Stimulated activated effector memory CD8-positive, alpha-beta T cell treated with anti-CD3 and anti-CD28 coated beads, Interleukin-12 subunit alpha, Interleukin-12 subunit beta, amount 100 ng/mL, for 72 hours (primary cell): ENCODE results near the gene SLC66A2.
A peak's percentile ranks its signal among the peaks of the same experiment; 100 is the strongest.
"Not testable (repeated sequence)": the region's sequence is repeated elsewhere in the genome, so short reads cannot be mapped to it uniquely, and the experiment has no call there.

Experiments
- ATAC-seq: fragments of 150-1000 bp; cut with Tn5 transposase; 2 replicates; pipeline ENCODE4 v1.10.0; 2021
- DNase-seq, 2 donors: peaks; one replicate each; pipeline ENCODE4 v3.0.0; 2021 to 2022; ENCODE audit warnings: low spot score in 2 of 2
- H3K27ac Mint-ChIP-seq: one replicate; pipeline ENCODE4 v1.8.0; 2022; ENCODE audit warnings: mild to moderate bottlenecking, mixed read lengths
- H3K36me3 Mint-ChIP-seq: one replicate; pipeline ENCODE4 v1.8.0; 2022; ENCODE audit warnings: mild to moderate bottlenecking, mixed read lengths
- H3K4me1 Mint-ChIP-seq: one replicate; pipeline ENCODE4 v1.8.0; 2022; ENCODE audit warnings: mixed read lengths
- H3K4me3 Mint-ChIP-seq: one replicate; pipeline ENCODE4 v1.8.0; 2022; ENCODE audit warnings: mild to moderate bottlenecking, mixed read lengths
- H3K9me3 Mint-ChIP-seq: one replicate; pipeline ENCODE4 v1.8.0; 2022; ENCODE audit warnings: mixed read lengths

SLC66A2 gene

DNA sequence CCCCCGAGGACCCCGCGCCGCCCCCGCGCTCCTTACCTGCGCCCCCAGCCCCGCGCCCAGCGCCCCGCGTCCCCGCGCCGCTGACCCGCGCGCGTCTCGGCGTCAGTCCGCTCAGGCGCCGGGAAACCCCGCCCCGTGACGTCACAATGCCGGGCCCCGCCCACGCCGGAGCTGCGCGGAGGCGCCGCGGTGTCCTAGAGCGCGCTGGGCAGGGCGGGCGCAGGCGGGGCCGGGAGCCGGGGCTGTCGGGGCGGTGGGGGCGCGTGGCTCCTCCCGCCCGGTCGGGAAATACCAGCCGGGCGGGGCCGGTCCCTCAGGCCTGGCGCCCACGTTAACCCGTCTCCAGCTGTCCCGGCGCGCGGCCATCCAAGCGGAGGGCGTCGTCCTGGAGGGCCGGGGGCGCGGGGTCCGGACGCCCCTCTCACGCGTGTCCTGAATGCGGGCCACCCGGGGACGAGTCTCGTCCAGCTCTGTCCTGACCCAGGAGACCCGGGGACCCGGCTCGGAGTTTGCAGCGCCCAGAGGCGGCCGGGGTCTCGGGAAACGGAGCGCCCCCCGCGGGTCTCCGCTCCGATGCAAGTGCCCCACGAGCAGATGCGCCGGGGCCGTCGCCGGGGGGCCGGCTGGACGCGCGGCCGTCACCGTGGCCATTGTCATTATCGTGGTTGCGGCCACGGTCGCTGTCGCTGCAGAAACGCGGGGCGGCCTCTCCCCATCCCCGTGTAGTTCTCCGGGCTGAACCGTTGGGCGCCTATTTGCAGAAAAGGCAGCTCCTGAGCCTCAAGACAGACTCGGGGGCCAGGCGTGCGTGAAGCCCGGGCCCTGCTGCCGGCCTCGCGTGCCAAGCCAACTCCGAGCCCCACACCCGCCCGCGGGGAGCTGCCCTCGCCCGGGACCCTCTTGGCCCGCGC is at the start of gene SLC66A2:
TSS of gene SLC66A2 (minus strand) at position 109 of the 911 bp plus-strand sequence. CDS start 727 bp downstream, outside the sequence.
- peak within 1 kb of the TSS; percentile 65 for H3K27ac Mint-ChIP-seq
- no peaks in the 10 kb centered on the region for H3K9me3 Mint-ChIP-seq
- ATAC-seq: peak; percentile 85
- peak; percentile 94 to 97 for DNase-seq
- H3K4me1 Mint-ChIP-seq: peaks cover 54% of the 10 kb centered on the region
- peaks cover 24% of the 10 kb centered on the region for H3K36me3 Mint-ChIP-seq
- H3K4me3 Mint-ChIP-seq: peak within 1 kb of the TSS; percentile 74

DNA sequence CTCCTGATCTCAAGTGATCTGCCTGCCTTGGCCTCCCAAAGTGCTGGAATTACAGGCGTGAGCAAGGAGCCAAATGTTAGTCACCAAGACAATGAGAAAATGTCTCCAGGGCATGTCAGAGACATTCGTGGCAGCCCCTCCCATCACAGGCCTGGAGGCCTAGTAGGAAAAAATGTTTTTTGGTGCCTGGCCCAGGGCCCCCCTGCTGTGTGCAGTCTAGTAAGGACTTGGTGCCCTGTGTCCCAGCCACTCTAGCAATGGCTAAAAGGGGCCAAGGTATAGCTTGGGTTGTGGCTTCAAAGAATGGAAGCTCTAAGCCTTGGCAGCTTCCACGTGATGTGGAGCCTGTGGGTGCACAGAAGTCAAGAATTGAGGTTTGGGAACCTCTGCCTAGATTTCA is 49.4 kb upstream of the SLC66A2 start:
- Mint-ChIP-seq H3K9me3 (peaks cover 9% of the 10 kb centered on the region), H3K4me3 (no peak overlapping the region), H3K27ac (no peak overlapping the region), H3K36me3 (no peaks in the 10 kb centered on the region), H3K4me1 (peaks cover 10% of the 10 kb centered on the region)
- ATAC-seq (no peak), DNase-seq (no peak)

DNA sequence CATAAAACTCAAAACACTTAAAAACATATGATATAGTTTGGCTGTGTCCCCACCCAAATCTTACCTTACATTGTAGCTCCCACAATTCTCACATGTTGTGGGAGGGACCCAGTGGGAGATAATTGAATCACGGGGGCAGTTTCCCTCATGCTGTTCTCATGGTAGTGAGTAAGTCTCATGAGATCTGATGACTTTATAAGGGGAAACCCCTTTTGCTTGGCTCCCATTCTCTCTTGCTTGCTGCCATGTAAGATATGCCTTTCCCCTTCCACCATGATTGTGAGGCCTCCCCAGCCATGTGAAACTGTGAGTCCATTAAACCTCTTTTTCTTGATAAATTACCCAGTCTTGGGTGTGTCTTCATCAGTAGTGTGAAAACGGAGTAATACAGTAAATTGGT is 48.2 kb upstream of the SLC66A2 start:
- not testable (repeated sequence) for H3K9me3 Mint-ChIP-seq, H3K27ac Mint-ChIP-seq, H3K36me3 Mint-ChIP-seq, H3K4me1 Mint-ChIP-seq, DNase-seq, H3K4me3 Mint-ChIP-seq, ATAC-seq

- H3K9me3 Mint-ChIP-seq: no peaks in the 10 kb centered on the region
- ATAC-seq (no peak), DNase-seq (no peak)
- no peak overlapping the region for H3K4me3 Mint-ChIP-seq
- no peak overlapping the region for H3K27ac Mint-ChIP-seq
- peaks cover 12% of the 10 kb centered on the region for H3K4me1 Mint-ChIP-seq
- H3K36me3 Mint-ChIP-seq: peaks cover 17% of the 10 kb centered on the region
These were observed 40.0 kb upstream of the SLC66A2 start for GRCh38 chr18:79991494-79991893.

GRCh38 chr18:79989195-79989497 is 37.7 kb upstream of the SLC66A2 start:
- ATAC-seq (no peak), DNase-seq (no peak)
- H3K36me3 Mint-ChIP-seq: peaks cover 40% of the 10 kb centered on the region
- peak overlapping the region; percentile 95 for H3K27ac Mint-ChIP-seq
- H3K9me3 Mint-ChIP-seq: no peaks in the 10 kb centered on the region
- peak overlapping the region; percentile 86 for H3K4me3 Mint-ChIP-seq
- peaks cover 31% of the 10 kb centered on the region for H3K4me1 Mint-ChIP-seq

- H3K4me3 Mint-ChIP-seq: peak within 1 kb of the TSS; percentile 86
These were observed 37.2 kb upstream of the SLC66A2 start, which contains the start of gene TXNL4A for GRCh38 chr18:79988451-79989194. Gene TXNL4A (minus strand): TSS chr18:79988563. CDS start chr18:79988392, 171 bp downstream.

GRCh38 chr18:79988071-79988450 is 36.6 kb upstream of the SLC66A2 start:
- Mint-ChIP-seq H3K4me1 (peaks cover 41% of the 10 kb centered on the region), H3K4me3 (peak overlapping the region; percentile 86), H3K27ac (peak overlapping the region; percentile 95), H3K36me3 (peaks cover 51% of the 10 kb centered on the region), H3K9me3 (no peaks in the 10 kb centered on the region)
- ATAC-seq: peak; percentile 81
- DNase-seq: peak in 1 of 2 donors; percentile 87

More at GRCh38 chr18:79988451-79989194, 37.2 kb upstream of the SLC66A2 start, which contains the start of gene TXNL4A:
- Mint-ChIP-seq H3K36me3 (peaks cover 46% of the 10 kb centered on the region), H3K27ac (peak within 1 kb of the TSS; percentile 95), H3K4me1 (peaks cover 36% of the 10 kb centered on the region), H3K9me3 (no peaks in the 10 kb centered on the region)
- DNase-seq: peak in 1 of 2 donors; percentile 73
- peak; percentile 98 for ATAC-seq

- no peak for DNase-seq
- peaks cover 46% of the 10 kb centered on the region for H3K4me1 Mint-ChIP-seq
- no peak for ATAC-seq
- no peaks in the 10 kb centered on the region for H3K9me3 Mint-ChIP-seq
- peak overlapping the region; percentile 95 for H3K27ac Mint-ChIP-seq
- peaks cover 54% of the 10 kb centered on the region for H3K36me3 Mint-ChIP-seq
- H3K4me3 Mint-ChIP-seq: peak overlapping the region; percentile 86
These were observed 36.1 kb upstream of the SLC66A2 start for GRCh38 chr18:79987566-79987965.

DNA sequence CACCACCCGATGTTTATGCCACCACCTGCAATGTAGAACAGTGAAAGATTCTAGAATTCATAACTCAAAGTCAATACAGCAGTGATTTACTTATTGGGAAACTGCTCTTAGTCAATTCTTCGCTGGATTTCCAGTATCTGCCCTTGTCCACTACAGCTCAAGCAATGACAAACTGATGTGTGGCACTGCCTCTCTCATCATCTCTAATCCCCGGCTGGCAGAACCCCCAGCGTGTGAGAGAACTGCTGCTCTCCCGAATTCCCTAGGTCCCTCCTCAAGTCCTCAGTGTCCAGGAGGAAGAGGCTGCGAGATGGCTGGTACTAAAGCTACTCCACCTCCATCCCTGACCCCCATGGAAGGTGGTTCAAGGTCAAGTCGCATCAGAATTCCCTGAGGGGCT is 35.3 kb upstream of the SLC66A2 start:
- Mint-ChIP-seq H3K4me3 (peak overlapping the region; percentile 86), H3K4me1 (peaks cover 55% of the 10 kb centered on the region), H3K9me3 (no peaks in the 10 kb centered on the region), H3K27ac (peak overlapping the region; percentile 95), H3K36me3 (peaks cover 62% of the 10 kb centered on the region)
- DNase-seq (no peak), ATAC-seq (no peak)

- Mint-ChIP-seq H3K9me3 (no peaks in the 10 kb centered on the region), H3K4me1 (peaks cover 59% of the 10 kb centered on the region), H3K4me3 (no peak overlapping the region), H3K36me3 (peaks cover 63% of the 10 kb centered on the region), H3K27ac (no peak overlapping the region)
- DNase-seq (no peak), ATAC-seq (no peak)
These were observed 33.7 kb upstream of the SLC66A2 start for GRCh38 chr18:79985172-79985571.

GRCh38 chr18:79983793-79984192 is 32.3 kb upstream of the SLC66A2 start:
- ATAC-seq (peak; percentile 34), DNase-seq (no peak)
- Mint-ChIP-seq H3K36me3 (peaks cover 68% of the 10 kb centered on the region), H3K9me3 (no peaks in the 10 kb centered on the region), H3K4me3 (peak overlapping the region; percentile 9), H3K27ac (no peak overlapping the region), H3K4me1 (peaks cover 69% of the 10 kb centered on the region)

DNA sequence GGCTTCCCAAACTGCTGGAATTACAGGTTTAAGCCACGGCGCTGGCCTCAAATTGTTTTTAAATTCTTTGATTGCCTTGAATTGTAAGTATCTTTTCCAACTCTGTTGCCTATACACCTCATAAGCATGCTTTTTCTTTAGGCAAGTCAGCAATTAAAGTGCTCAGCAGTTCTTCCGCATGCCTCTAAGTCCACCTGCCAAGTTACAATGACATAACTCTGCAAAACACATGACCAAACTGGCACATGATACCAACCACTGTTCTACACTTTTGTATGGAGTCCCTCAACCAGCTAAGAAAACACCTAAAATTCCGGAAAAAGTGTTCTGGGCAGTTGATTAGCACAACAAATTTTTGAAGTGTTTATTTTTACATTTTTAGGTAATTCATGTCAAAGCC is 31.8 kb upstream of the SLC66A2 start:
- H3K4me1 Mint-ChIP-seq: peaks cover 70% of the 10 kb centered on the region
- no peaks in the 10 kb centered on the region for H3K9me3 Mint-ChIP-seq
- DNase-seq: no peak
- H3K4me3 Mint-ChIP-seq: no peak overlapping the region
- peaks cover 69% of the 10 kb centered on the region for H3K36me3 Mint-ChIP-seq
- no peak overlapping the region for H3K27ac Mint-ChIP-seq
- no peak for ATAC-seq

DNA sequence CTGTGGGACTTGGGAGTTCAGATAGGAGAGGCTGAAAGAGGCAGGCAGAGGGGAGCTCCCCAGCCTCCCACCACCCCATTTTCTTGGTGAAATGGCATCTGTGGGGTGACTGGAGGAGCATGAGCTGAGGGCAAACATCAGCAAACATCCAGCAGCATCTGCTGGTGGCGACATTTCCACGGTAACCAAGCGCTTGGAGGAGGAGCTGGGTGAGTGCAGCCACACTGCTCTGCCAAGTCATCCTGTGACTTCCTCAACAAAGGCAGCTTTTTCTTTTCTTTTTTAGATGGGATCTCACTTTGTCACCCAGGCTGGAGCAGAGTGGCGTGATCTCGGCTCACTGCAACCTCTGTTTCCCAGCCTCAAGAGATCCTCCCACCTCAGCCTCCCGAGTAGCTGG is 31.3 kb upstream of the SLC66A2 start:
- ATAC-seq (peak; percentile 76), DNase-seq (no peak)
- peak overlapping the region; percentile 2 for H3K4me3 Mint-ChIP-seq
- H3K36me3 Mint-ChIP-seq: peaks cover 74% of the 10 kb centered on the region
- peaks cover 75% of the 10 kb centered on the region for H3K4me1 Mint-ChIP-seq
- no peaks in the 10 kb centered on the region for H3K9me3 Mint-ChIP-seq
- H3K27ac Mint-ChIP-seq: peak overlapping the region; percentile 81

GRCh38 chr18:79980585-79980984 is 29.1 kb upstream of the SLC66A2 start:
- H3K27ac Mint-ChIP-seq: no peak overlapping the region
- H3K9me3 Mint-ChIP-seq: no peaks in the 10 kb centered on the region
- H3K4me3 Mint-ChIP-seq: no peak overlapping the region
- peaks cover 57% of the 10 kb centered on the region for H3K4me1 Mint-ChIP-seq
- ATAC-seq: no peak
- no peak for DNase-seq
- H3K36me3 Mint-ChIP-seq: peaks cover 79% of the 10 kb centered on the region

DNA sequence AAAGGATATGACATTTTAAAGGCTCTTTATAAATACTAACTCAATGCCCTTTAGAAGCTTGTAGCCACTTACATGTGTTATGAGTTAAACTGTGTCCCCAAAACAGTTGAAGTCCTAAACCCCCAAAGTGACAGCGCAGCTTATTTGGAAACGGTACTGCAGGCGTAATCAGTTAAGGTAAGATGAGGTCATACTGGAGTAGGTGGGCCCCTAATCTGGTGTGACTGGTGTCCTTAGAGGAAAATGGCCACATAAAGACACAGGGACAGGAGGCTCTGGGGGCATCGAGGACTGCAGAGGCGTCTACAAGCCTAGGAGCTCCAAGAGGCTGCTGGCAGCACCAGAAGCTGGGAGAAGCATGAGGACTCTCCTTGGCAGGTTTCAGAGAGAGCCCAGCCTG is 28.4 kb upstream of the SLC66A2 start:
- ATAC-seq (no peak), DNase-seq (no peak)
- Mint-ChIP-seq H3K9me3 (no peaks in the 10 kb centered on the region), H3K4me1 (peaks cover 52% of the 10 kb centered on the region), H3K4me3 (no peak overlapping the region), H3K36me3 (peaks cover 79% of the 10 kb centered on the region), H3K27ac (no peak overlapping the region)
